Heart left ventricle (tissue), 16 donors: ENCODE measurements around the gene FIP1L1. TPM values are rescaled to one million over a fixed set of nuclear protein-coding genes. Genes with fewer than 3 reads are reported as not detected.

ENCODE experiments used
- ATAC-seq, 4 donors: fragments of 200-7000 bp; cut with Tn5 transposase; one replicate each; pipeline ENCODE4 v1.9.1; 2020 to 2022; ENCODE audit warnings: moderate library complexity in 4 of 4, mild to moderate bottlenecking in 3 of 4, moderate number of reproducible peaks in 1 of 4
- DNase-seq, 5 donors: peaks; one replicate each; pipeline ENCODE4 v3.0.0-alpha.2; 2020
- H3K27ac ChIP-seq, 12 donors: fragments of 200-600 bp; sonication (generic) in 4 of 12; one replicate each; pipeline versions ENCODE4 v1.5.0 to v1.8.0; 2016 to 2022; ENCODE audit warnings: mild to moderate bottlenecking in 2 of 12
- H3K27me3 ChIP-seq, 9 donors: fragments of 200-600 bp; sonication (generic) in 2 of 9; one replicate each; pipeline versions ENCODE4 v1.5.1 to v1.8.0; 2016 to 2022; ENCODE audit warnings: mild to moderate bottlenecking in 3 of 9
- H3K36me3 ChIP-seq, 9 donors: fragments of 200-600 bp; sonication (generic) in 2 of 9; one replicate each; pipeline versions ENCODE4 v1.5.0 to v1.8.0; 2018 to 2022; ENCODE audit warnings: mild to moderate bottlenecking in 2 of 9
- H3K4me1 ChIP-seq, 12 donors: fragments of 200-600 bp; sonication (generic) in 4 of 12; one replicate each; pipeline versions ENCODE4 v1.5.0 to v1.8.0; 2016 to 2022; ENCODE audit warnings: mild to moderate bottlenecking in 3 of 12
- H3K4me3 ChIP-seq, 12 donors: fragments of 200-600 bp; sonication (generic) in 4 of 12; one replicate each; pipeline versions ENCODE4 v1.5.0 to v1.8.0; 2017 to 2022; ENCODE audit warnings: mild to moderate bottlenecking in 9 of 12, moderate library complexity in 4 of 12
- H3K9me3 ChIP-seq, 12 donors: fragments of 200-600 bp; sonication (generic) in 4 of 12; one replicate each; pipeline versions ENCODE4 v1.5.0 to v1.8.0; 2016 to 2022; ENCODE audit warnings: mild to moderate bottlenecking in 1 of 12
- POLR2A ChIP-seq, 2 donors: fragments of 450-650 bp; IDR thresholded peaks; one replicate each; pipeline ENCODE4 v1.6.1; 2017; ENCODE audit warnings: antibody characterized with exemption in 2 of 2, mild to moderate bottlenecking in 2 of 2, moderate library complexity in 2 of 2
- WGBS, 4 donors: extraction: QIAGEN DNeasy Blood & Tissue Kit in 2 of 4; methylation state at CpG; one replicate each; pipeline versions ENCODE4 v1.1.5 to v1.1.7; 2013 to 2018; 5-methylcytosine and 5-hydroxymethylcytosine counted together
- intact Hi-C, 10 donors: fragments of 100-400 bp; cut with DNase I; formaldehyde crosslinking; loops; one replicate each; pipeline versions ENCODE4 v1.11.1 to v1.14.2; 2022
- polyA plus RNA-seq, 2 donors: library from polyadenylated mRNA; stranded (reverse); fragments of 200-250 nt; gene quantifications; one replicate each; pipeline ENCODE4 v1.2.3, GENCODE V29; 2013
- total RNA-seq, 9 donors: library from RNA; depleted of rRNA in 2 of 9; stranded (reverse); fragments of >200 nt in 2 of 9; fragmentation: NEBNext Ultra II Directional in 3 of 9; extraction: Animal tissue kit (Norgen Biotek cat#: 25700) in 3 of 9; gene quantifications; one replicate each; pipeline versions ENCODE4 v1.1.0 to v1.2.4, GENCODE V29; 2016 to 2023
- TF ChIP-seq, protein P1 (sequence below), 12 donors: fragments of 200-600 bp; sonication (generic) in 4 of 12; IDR thresholded peaks; one replicate each; pipeline versions ENCODE4 v1.5.0 to v1.8.0; 2018 to 2022; ENCODE audit warnings: antibody characterized with exemption in 12 of 12, mild to moderate bottlenecking in 5 of 12
- donor health status: ischemic (EF 13 %, LVEDD 7.1; RV severe dilation, severe dysfunction).
- donor health status: healthy with polysubstance abuse.
- donor health status: DM: no; HTN: yes; CAD: no.
- donor health status: DM: no; HTN: no; CAD: no.
- donor health status: ischemic (EF 25% LVEDD 6.9; RV normal size, moderate dysfunction).
- donor health status: ischemic (EF 25% LVEDD 5.7; RV mildly dilated, moderate dysfunction).
- donor health status: healthy.
- donor health status: DM: yes; HTN: yes; CAD: no.
- donor health status: ischemic (EF 35%, LVEDD 5.7; RV mildly dilated, moderate dysfunction).
- donor health status: nonischemic (EF 11% LVEDD 7.7; RV severe dilation, severe dysfunction).
- donor health status: DM: yes; HTN: yes; CAD: no.
- donor health status: PGD.
- donor health status: ischemic (EF 29% LVEDD 5.4; RV normal size, mild dysfunction).
- donor health status: nonischemic (EF 23%, LVEDD 6.1; RV moderate dilation, normal function).

FIP1L1 gene
- total and polyA plus RNA-seq, 11 donors: 23.5 to 46.2 (median 32.8) TPM

DNA sequence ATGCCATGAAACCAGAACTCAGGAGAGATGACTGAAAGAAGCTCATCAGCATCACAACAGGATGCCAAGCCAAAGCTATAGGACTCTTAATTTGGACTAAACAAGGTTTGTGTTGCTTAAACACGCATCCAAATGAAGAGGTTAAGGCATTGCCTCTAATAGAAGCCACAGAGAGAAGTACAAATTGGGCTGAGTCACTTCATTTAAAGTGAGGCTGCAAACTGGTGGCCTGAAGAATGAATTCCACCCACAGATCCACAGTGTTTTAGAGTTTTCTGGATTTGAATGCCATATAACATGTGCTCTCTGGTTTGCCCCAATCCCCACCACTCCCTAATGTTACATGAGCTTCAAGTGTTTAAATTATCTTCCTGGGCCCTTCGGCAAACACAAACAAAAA, 103.5 kb downstream of the FIP1L1 start:
- Histone ChIP-seq H3K36me3 (peaks cover 0 to 15% (median 0%) of the 10 kb centered on the region in 9 donors), H3K27me3 (no peaks in the 10 kb centered on the region), H3K4me3 (no peak overlapping the region), H3K27ac (no peak overlapping the region), H3K9me3 (no peaks in the 10 kb centered on the region), H3K4me1 (peaks cover 0 to 7% (median 0%) of the 10 kb centered on the region in 12 donors)
- DNase-seq: no peak
- TF ChIP-seq POLR2A (IDR thresholded peaks at IDR 0.05): no peak
- TF ChIP-seq, protein P1, sequence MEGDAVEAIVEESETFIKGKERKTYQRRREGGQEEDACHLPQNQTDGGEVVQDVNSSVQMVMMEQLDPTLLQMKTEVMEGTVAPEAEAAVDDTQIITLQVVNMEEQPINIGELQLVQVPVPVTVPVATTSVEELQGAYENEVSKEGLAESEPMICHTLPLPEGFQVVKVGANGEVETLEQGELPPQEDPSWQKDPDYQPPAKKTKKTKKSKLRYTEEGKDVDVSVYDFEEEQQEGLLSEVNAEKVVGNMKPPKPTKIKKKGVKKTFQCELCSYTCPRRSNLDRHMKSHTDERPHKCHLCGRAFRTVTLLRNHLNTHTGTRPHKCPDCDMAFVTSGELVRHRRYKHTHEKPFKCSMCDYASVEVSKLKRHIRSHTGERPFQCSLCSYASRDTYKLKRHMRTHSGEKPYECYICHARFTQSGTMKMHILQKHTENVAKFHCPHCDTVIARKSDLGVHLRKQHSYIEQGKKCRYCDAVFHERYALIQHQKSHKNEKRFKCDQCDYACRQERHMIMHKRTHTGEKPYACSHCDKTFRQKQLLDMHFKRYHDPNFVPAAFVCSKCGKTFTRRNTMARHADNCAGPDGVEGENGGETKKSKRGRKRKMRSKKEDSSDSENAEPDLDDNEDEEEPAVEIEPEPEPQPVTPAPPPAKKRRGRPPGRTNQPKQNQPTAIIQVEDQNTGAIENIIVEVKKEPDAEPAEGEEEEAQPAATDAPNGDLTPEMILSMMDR (IDR thresholded peaks at IDR 0.05): no peak
- no peak for ATAC-seq
- intact Hi-C loops: loop anchor here in 1 of 10 donors (10.0 kb wide), 1 partner anchor 754 kb away; no protein-coding TSS in a partner anchor
- WGBS, 4 donors: 94 to 96% (median 95%) methylated on average over 2 of the region's 2 CpGs

DNA sequence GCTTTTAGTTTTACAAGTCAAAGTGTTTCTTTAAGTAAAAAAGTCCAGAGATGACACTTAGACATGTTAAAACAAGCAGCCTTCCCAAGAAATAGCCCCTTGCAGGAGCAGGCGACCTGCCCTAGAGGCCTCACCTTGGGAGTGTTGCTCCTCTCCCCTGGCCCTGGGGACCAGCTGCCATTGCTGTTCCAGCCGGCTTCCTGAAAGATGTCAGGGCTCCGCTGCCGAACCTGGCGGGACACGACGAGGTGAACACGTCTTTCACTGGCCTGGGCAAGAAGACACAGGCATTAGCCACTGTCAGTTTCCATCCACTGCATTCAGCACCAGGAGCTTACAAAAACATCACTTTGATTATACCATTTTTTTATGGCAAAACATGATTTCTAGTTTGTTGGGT, 104.1 kb downstream of the FIP1L1 start:
- intact Hi-C loops: loop anchor here in 1 of 10 donors (10.0 kb wide), 1 partner anchor 753 kb away; no protein-coding TSS in a partner anchor

DNA sequence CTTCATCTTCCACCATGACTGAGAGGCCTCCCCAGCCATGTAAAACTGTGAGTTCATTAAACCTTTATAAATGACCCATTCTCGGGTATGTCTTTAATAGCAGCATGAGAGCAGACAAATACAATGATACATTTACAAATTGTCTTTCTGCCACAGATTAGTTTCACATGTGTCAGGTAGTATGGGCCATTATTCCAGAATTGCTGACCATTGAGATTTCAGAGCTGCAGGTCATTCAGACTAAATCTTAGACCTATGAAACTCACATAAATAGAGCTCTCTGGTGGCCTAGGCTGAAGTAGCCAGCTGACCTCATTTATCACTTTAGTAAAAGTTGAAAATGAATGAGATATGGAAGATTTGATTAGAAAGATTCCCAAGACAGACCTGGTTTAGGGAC, 105.8 kb downstream of the FIP1L1 start:
- Histone ChIP-seq H3K9me3 (no peaks in the 10 kb centered on the region), H3K27me3 (no peaks in the 10 kb centered on the region), H3K4me1 (no peaks in the 10 kb centered on the region), H3K36me3 (peaks cover 0 to 10% (median 0%) of the 10 kb centered on the region in 9 donors), H3K27ac (no peak overlapping the region), H3K4me3 (no peak overlapping the region)
- DNase-seq (no peak), ATAC-seq (no peak)
- intact Hi-C loops: loop anchor here in 1 of 10 donors (10.0 kb wide), 1 partner anchor 752 kb away; no protein-coding TSS in a partner anchor
- 89 to 100% (median 96%) methylated on average over 1 of the region's 1 CpG for WGBS, 4 donors
- no peak for TF ChIP-seq POLR2A (IDR thresholded peaks at IDR 0.05)
- TF ChIP-seq, protein P1 (IDR thresholded peaks at IDR 0.05): no peak

More for the DNA sequence above, 104.1 kb downstream of the FIP1L1 start:
- H3K4me1 ChIP-seq: peaks cover 0 to 7% (median 0%) of the 10 kb centered on the region in 12 donors
- no peak for ATAC-seq
- no peak overlapping the region for H3K27ac ChIP-seq
- no peaks in the 10 kb centered on the region for H3K9me3 ChIP-seq
- DNase-seq: no peak
- 90 to 97% (median 94%) methylated on average over 8 of the region's 8 CpGs for WGBS, 4 donors
- H3K36me3 ChIP-seq: peaks cover 0 to 10% (median 0%) of the 10 kb centered on the region in 9 donors
- no peaks in the 10 kb centered on the region for H3K27me3 ChIP-seq
- H3K4me3 ChIP-seq: no peak overlapping the region
- no peak for TF ChIP-seq POLR2A (IDR thresholded peaks at IDR 0.05)
- TF ChIP-seq, protein P1 (IDR thresholded peaks at IDR 0.05): no peak

DNA sequence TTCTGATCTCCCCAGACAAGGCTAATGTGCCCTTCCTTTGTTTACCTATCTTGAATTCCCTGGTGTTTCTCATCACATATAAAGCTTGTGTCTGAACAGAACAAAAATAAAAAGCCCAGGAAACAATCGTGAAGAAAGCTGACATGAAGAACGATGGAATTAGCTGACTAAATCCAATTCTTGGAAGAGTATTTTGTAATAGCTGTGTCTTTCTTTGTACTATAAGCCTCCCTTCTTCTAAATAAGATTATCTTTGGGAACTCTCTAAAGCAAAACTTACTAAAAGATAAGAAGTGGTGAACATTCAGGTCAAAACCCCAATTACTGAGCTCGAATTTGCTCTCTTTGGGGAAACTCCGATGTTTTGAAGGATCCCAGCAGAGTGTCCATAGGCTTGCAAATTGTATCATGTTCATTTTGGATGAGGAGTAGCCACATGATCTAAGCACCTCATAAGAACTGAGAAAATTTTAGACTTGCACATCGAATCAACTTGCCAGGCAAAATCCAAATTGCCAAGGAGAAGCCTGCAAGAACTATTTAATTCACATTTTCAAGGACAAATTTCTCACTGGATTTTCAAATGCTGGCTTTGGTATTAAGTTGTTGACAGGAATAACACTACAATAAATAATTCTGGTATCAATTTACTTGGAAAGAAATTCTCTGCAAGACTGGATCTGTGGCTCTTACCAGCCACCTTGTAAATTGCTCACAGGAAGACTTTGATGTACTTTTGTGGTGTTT, 107.6 kb downstream of the FIP1L1 start:
- 71 to 81% (median 78%) methylated on average over 5 of the region's 5 CpGs for WGBS, 4 donors
- intact Hi-C loops: loop anchor here in 1 of 10 donors (10.0 kb wide), 1 partner anchor 750 kb away; no protein-coding TSS in a partner anchor
- H3K36me3 ChIP-seq: peaks cover 0 to 9% (median 0%) of the 10 kb centered on the region in 9 donors
- no peaks in the 10 kb centered on the region for H3K4me1 ChIP-seq
- ATAC-seq (no peak), DNase-seq (no peak)
- peak overlapping the region in 2 of 12 donors; percentile 17 to 34 for H3K27ac ChIP-seq
- TF ChIP-seq, protein P1 (IDR thresholded peaks at IDR 0.05): no peak
- no peak for TF ChIP-seq POLR2A (IDR thresholded peaks at IDR 0.05)
- no peak overlapping the region for H3K4me3 ChIP-seq
- no peaks in the 10 kb centered on the region for H3K27me3 ChIP-seq
- H3K9me3 ChIP-seq: no peaks in the 10 kb centered on the region
